Common myeloid progenitor, CD34-positive (primary cell): Measurements from ENCODE around the gene EEF1AKMT1.

Experiments used
- CTCF ChIA-PET: fragments of 350-600 bp; sonication (Branson Sonifier 250); formaldehyde crosslinking; loops from one replicate; lab custom pipeline; 2021; ENCODE audit warnings: antibody characterized with exemption; lab: Charles Lee
- POLR2A ChIA-PET: fragments of 350-600 bp; sonication (Branson Sonifier 250); formaldehyde crosslinking; loops from one replicate; lab custom pipeline; 2021; ENCODE audit warnings: antibody characterized with exemption; lab: Charles Lee
- DNase-seq, 3 donors: peaks; one replicate each; pipeline versions ENCODE4 v3.0.0 to v3.0.0-alpha.2; 2013
- H3K27ac ChIP-seq, 2 experiments: 1 replicate in 1 of 2; 2 replicates in 1 of 2; pipeline ENCODE4 v1.7.0; 2013; ENCODE audit warnings: inconsistent platforms in 2 of 2, low read length in 2 of 2, mild to moderate bottlenecking in 2 of 2, low read depth in 1 of 2, moderate library complexity in 1 of 2; ENCODE audit not compliant: severe bottlenecking in 2 of 2, insufficient read depth in 1 of 2, poor library complexity in 1 of 2
- H3K27me3 ChIP-seq, 5 experiments: replicated peaks in 2 of 5; 1 replicate in 3 of 5; 2 replicates in 2 of 5; pipeline versions ENCODE4 v1.6.1 to v1.7.0; 2013; ENCODE audit warnings: low read length in 4 of 5, mild to moderate bottlenecking in 2 of 5, moderate library complexity in 2 of 5, inconsistent platforms in 1 of 5; ENCODE audit not compliant: insufficient read depth in 5 of 5, control insufficient read depth in 4 of 5
- H3K36me3 ChIP-seq, 4 experiments: 1 replicate in 2 of 4; 2 replicates in 2 of 4; pipeline versions ENCODE4 v1.6.1 to v1.7.0; 2013; ENCODE audit warnings: low read length in 3 of 4, control low read depth in 1 of 4, mild to moderate bottlenecking in 1 of 4; ENCODE audit not compliant: control insufficient read depth in 4 of 4, insufficient read depth in 4 of 4
- H3K4me1 ChIP-seq, 4 experiments: 1 replicate in 3 of 4; 2 replicates in 1 of 4; pipeline versions ENCODE4 v1.6.1 to v1.7.1; 2013; ENCODE audit warnings: low read length in 3 of 4, mild to moderate bottlenecking in 3 of 4, control low read depth in 1 of 4, inconsistent platforms in 1 of 4, moderate library complexity in 1 of 4; ENCODE audit not compliant: control insufficient read depth in 4 of 4, insufficient read depth in 4 of 4; ENCODE audit errors: control extremely low read depth in 1 of 4
- H3K4me3 ChIP-seq, 7 experiments: 1 replicate in 4 of 7; 2 replicates in 3 of 7; pipeline versions ENCODE4 v1.5.1 to v1.7.0; 2013; ENCODE audit warnings: mild to moderate bottlenecking in 7 of 7, low read length in 6 of 7, moderate library complexity in 6 of 7, inconsistent platforms in 2 of 7, low read depth in 2 of 7, control low read depth in 1 of 7; ENCODE audit not compliant: insufficient read depth in 4 of 7, control insufficient read depth in 1 of 7; ENCODE audit errors: extremely low read depth in 1 of 7
- H3K9me3 ChIP-seq, 5 experiments: 1 replicate in 4 of 5; 2 replicates in 1 of 5; pipeline versions ENCODE4 v1.6.1 to v1.7.1; 2013; ENCODE audit warnings: low read length in 4 of 5, mild to moderate bottlenecking in 2 of 5, inconsistent platforms in 1 of 5, low read depth in 1 of 5, moderate library complexity in 1 of 5; ENCODE audit not compliant: control insufficient read depth in 4 of 5, insufficient read depth in 2 of 5; ENCODE audit errors: control extremely low read depth in 1 of 5
- WGBS: methylation state at CpG from one replicate; pipeline ENCODE4 v1.1.5; 2013; ENCODE audit not compliant: insufficient coverage; 5-methylcytosine and 5-hydroxymethylcytosine counted together

The EEF1AKMT1 gene

GRCh38 chr13:20711301-20712044, 62.3 kb downstream of the EEF1AKMT1 start:
- Histone ChIP-seq H3K27ac (no peak overlapping the region), H3K36me3 (no peaks in the 10 kb centered on the region), H3K4me3 (no peak overlapping the region), H3K9me3 (no peaks in the 10 kb centered on the region), H3K27me3 (no peaks in the 10 kb centered on the region), H3K4me1 (peaks cover 0 to 13% (median 3%) of the 10 kb centered on the region in 4 experiments)
- WGBS = 88% methylated on average over 11 of the region's 13 CpGs
- DNase-seq = peak in 2 of 3 donors; percentile 33 to 35
- CTCF ChIA-PET = interaction anchor here (0.7 to 3.1 kb wide), 12 partner anchors 11 to 219 kb away, joined by 3 to 24 read pairs (median 4); no protein-coding TSS in a partner anchor
- POLR2A ChIA-PET = no interaction called here

DNA sequence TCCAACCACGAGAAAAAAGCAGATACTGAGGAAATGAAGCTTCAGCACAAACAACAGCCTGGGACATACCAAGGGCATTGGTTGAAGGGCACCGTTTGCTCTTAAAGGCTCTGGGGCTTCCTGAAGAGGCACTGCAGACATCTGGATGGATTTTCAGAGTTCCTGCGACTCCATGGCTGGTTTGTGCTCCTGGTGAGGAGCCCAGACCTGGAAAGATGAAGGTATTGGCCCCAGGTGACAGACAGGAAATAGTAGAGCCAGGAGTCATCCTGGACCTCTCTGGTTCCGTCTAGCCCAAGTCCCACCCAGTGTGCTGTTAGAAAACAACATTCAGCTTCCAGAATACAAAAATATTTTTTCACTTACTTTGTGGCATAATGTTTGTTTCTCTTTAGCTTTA, 64.0 kb downstream of the EEF1AKMT1 start:
- no peak overlapping the region for H3K4me3 ChIP-seq
- DNase-seq = no peak
- WGBS = 77% methylated on average over 4 of the region's 4 CpGs
- ChIA-PET POLR2A (interaction anchor here (1.3 kb wide), 1 partner anchor 119 kb away, joined by 3 read pairs; no protein-coding TSS in a partner anchor), CTCF (interaction anchor here (0.8 to 3.1 kb wide), 4 partner anchors 13 to 216 kb away, joined by 3 to 24 read pairs (median 4); no protein-coding TSS in a partner anchor)
- no peaks in the 10 kb centered on the region for H3K36me3 ChIP-seq
- no peak overlapping the region for H3K27ac ChIP-seq
- no peaks in the 10 kb centered on the region for H3K27me3 ChIP-seq
- H3K4me1 ChIP-seq = peaks cover 0 to 8% (median 2%) of the 10 kb centered on the region in 4 experiments
- no peaks in the 10 kb centered on the region for H3K9me3 ChIP-seq

DNA sequence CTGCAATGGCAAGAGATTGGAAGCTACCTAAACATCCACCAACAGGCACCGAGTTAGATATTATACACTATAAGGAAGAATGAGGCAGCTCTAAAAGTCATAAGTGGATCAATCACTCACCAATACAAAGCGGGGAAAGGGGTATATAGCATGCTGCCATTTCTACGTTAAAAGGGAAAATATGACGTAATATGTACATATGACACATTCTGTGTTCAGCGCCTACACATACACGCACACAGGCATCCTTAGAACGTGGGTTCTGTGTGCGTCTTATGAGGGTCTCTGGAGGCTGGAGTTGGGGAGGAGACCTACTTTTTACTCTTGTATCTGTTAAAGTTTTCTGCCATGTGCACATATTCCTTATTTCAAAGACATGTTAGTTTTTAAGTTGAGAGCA, 64.4 kb downstream of the EEF1AKMT1 start:
- H3K36me3 ChIP-seq = no peaks in the 10 kb centered on the region
- ChIA-PET POLR2A (interaction anchor here (1.3 kb wide), 1 partner anchor 119 kb away, joined by 3 read pairs; no protein-coding TSS in a partner anchor), CTCF (interaction anchor here (1.2 to 3.1 kb wide), 4 partner anchors 14 to 216 kb away, joined by 3 to 24 read pairs (median 4); no protein-coding TSS in a partner anchor)
- H3K9me3 ChIP-seq = no peaks in the 10 kb centered on the region
- no peaks in the 10 kb centered on the region for H3K27me3 ChIP-seq
- H3K4me3 ChIP-seq = no peak overlapping the region
- H3K27ac ChIP-seq = no peak overlapping the region
- WGBS = 95% methylated on average over 5 of the region's 8 CpGs
- DNase-seq = no peak
- peaks cover 0 to 8% (median 1%) of the 10 kb centered on the region in 4 experiments for H3K4me1 ChIP-seq

DNA sequence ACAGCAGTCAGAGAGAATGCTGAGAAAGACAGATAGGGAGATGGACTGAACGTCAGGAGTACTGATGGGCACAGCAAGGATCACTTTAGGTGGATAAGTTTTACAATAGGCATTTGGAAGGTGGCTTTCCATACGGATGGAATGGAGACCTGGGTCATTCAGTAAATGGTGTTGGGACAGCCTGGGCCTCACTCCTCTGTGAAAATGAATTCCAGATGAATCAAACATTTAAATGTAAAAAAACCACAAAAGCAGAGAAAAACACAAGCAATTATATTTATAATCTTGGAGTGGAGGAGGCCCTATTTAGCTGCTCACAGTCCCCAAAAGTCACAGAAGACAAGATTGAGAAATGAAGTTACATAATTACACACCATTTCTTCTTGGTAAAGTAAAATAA, 65.5 kb downstream of the EEF1AKMT1 start:
- Histone ChIP-seq H3K4me3 (no peak overlapping the region), H3K9me3 (no peaks in the 10 kb centered on the region), H3K4me1 (peaks cover 0 to 4% (median 2%) of the 10 kb centered on the region in 4 experiments), H3K27me3 (no peaks in the 10 kb centered on the region), H3K36me3 (no peaks in the 10 kb centered on the region), H3K27ac (no peak overlapping the region)
- ChIA-PET POLR2A (interaction anchor here (0.7 kb wide), 1 partner anchor 96 kb away, joined by 4 read pairs; no protein-coding TSS in a partner anchor), CTCF (interaction anchor here (0.8 to 1.6 kb wide), 4 partner anchors 20 to 108 kb away, joined by 3 to 4 read pairs (median 3); no protein-coding TSS in a partner anchor)
- 100% methylated on average over 1 of the region's 2 CpGs for whole genome bisulfite sequencing
- DNase-seq = no peak

DNA sequence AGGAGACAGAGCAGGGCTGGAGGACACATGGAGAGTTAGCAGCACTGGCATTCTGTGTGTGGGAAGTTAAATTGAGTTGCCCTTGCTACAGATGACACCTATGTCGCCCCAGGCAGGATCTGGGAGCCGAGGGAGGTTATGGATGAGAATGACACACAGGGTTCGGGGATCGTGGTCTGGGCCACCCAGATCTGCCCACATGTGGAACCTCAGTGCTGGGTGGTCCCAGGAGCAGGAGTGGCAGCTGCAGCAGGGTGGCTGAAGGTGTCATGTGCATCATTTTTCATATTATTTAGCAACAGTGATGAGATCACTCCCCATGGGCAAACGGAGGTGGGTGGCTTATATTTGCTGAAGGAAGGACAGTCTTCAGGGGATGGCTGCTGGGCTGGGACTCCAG, 67.1 kb downstream of the EEF1AKMT1 start:
- no peaks in the 10 kb centered on the region for H3K9me3 ChIP-seq
- 98% methylated on average over 5 of the region's 5 CpGs for WGBS
- no peak overlapping the region for H3K27ac ChIP-seq
- POLR2A ChIA-PET = no interaction called here
- peaks cover 4 to 17% (median 14%) of the 10 kb centered on the region in 4 experiments for H3K4me1 ChIP-seq
- H3K27me3 ChIP-seq = no peaks in the 10 kb centered on the region
- DNase-seq = no peak
- H3K4me3 ChIP-seq = no peak overlapping the region
- no peaks in the 10 kb centered on the region for H3K36me3 ChIP-seq
- CTCF ChIA-PET = interaction anchor here (0.8 kb wide), 1 partner anchor 134 kb away, joined by 3 read pairs; no protein-coding TSS in a partner anchor

DNA sequence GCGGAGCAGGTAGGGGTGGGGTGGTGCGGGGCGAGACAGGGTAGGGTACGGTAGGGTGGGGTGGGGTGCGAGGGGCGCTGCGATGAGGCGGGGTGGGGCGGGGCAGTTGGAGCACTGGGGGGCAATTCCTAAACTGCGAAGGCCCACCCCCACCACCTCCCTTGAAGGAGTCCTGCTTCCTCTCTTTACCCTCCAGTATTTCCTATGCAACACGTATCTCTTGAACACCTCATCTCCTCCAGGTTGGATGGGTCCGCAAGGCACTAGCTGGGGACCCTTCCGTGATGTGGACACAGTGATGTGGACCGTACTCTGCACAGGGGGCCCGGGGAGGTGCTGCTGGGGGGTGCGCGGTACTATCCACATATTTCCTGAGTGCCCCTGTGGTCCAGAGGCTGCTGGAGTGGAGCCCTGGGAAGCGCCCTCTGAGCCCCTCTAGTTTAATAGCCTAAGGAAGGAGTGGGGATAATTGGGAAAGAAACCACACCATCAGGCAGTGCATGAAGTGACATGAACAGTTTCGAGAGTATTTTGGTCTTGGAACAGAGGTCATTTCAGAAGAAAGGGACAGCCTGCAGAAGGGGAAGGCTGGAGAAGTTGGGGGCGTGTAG, 69.2 kb downstream of the EEF1AKMT1 start:
- WGBS = 32% methylated on average over 13 of the region's 20 CpGs
- Histone ChIP-seq H3K4me1 (peaks cover 4 to 24% (median 16%) of the 10 kb centered on the region in 4 experiments), H3K27me3 (no peaks in the 10 kb centered on the region), H3K36me3 (no peaks in the 10 kb centered on the region), H3K27ac (no peak overlapping the region), H3K4me3 (peak overlapping the region in 2 of 7 experiments; percentile 17 to 70), H3K9me3 (no peaks in the 10 kb centered on the region)
- POLR2A ChIA-PET = no interaction called here
- DNase-seq = no peak
- CTCF ChIA-PET = interaction anchor here (0.9 to 1.9 kb wide), 6 partner anchors 9 to 230 kb away, joined by 3 to 6 read pairs (median 4); no protein-coding TSS in a partner anchor
